GM21423 (cell line): ENCODE results near the gene TMEM158.

ENCODE experiments used
- ATAC-seq: cut with Tn5 transposase; IDR thresholded peaks from one replicate; pipeline ENCODE4 v1.9.1; 2021; ENCODE audit warnings: mild to moderate bottlenecking, moderate library complexity; ENCODE audit not compliant: unreplicated experiment

TMEM158 gene

GRCh38 chr3:45234250-45234649 is 8.2 kb upstream of the TMEM158 start:
- no peak for ATAC-seq

GRCh38 chr3:45232521-45232920 is 6.4 kb upstream of the TMEM158 start:
- no peak for ATAC-seq

GRCh38 chr3:45227946-45228345 is 1.9 kb upstream of the TMEM158 start:
- ATAC-seq: no peak

GRCh38 chr3:45227071-45227820 is 1.2 kb upstream of the TMEM158 start:
- no peak for ATAC-seq

GRCh38 chr3:45225465-45226205 is 452 bp downstream of the TMEM158 start:
- peak; percentile 38 for ATAC-seq

GRCh38 chr3:45224824-45225464 is 1.1 kb downstream of the TMEM158 start:
- peak; percentile 28 for ATAC-seq

GRCh38 chr3:45223889-45224727 is 2.0 kb downstream of the TMEM158 start:
- no peak for ATAC-seq

- no peak for ATAC-seq
Measured at GRCh38 chr3:45219694-45220093, 6.4 kb downstream of the TMEM158 start.

- no peak for ATAC-seq
Measured at GRCh38 chr3:45218578-45219390, 7.3 kb downstream of the TMEM158 start.

- no peak for ATAC-seq
Measured at GRCh38 chr3:45216021-45216609, 10.0 kb downstream of the TMEM158 start.

- no peak for ATAC-seq
Measured at GRCh38 chr3:45215466-45215865, 10.6 kb downstream of the TMEM158 start.

- no peak for ATAC-seq
Measured at GRCh38 chr3:45214061-45214680, 11.9 kb downstream of the TMEM158 start.

- ATAC-seq: no peak
Measured at GRCh38 chr3:45212095-45212468, 14.0 kb downstream of the TMEM158 start.

GRCh38 chr3:45211466-45212094 is 14.5 kb downstream of the TMEM158 start:
- ATAC-seq: no peak

GRCh38 chr3:45210308-45211041 is 15.6 kb downstream of the TMEM158 start:
- ATAC-seq: no peak

GRCh38 chr3:45209526-45209925 is 16.6 kb downstream of the TMEM158 start:
- ATAC-seq: no peak

GRCh38 chr3:45208586-45208985 is 17.5 kb downstream of the TMEM158 start:
- ATAC-seq: no peak

GRCh38 chr3:45207446-45207845 is 18.6 kb downstream of the TMEM158 start:
- ATAC-seq: no peak
